Putamen (tissue), 1 donor: ENCODE results near the gene IDUA.
"Not testable (repeated sequence)": the region's sequence is repeated elsewhere in the genome, so short reads cannot be mapped to it uniquely, and the experiment has no call there.

Experiments used
- DNase-seq: peaks from one replicate; pipeline ENCODE4 v3.0.0-alpha.2; 2016; ENCODE audit warnings: low spot score

The IDUA gene

GRCh38 chr4:967113-968104 is 19.4 kb upstream of the IDUA start:
- DNase-seq: no peak

- no peak for DNase-seq
These were observed 18.6 kb upstream of the IDUA start for GRCh38 chr4:968221-968620.

GRCh38 chr4:968621-969394 is 18.0 kb upstream of the IDUA start:
- DNase-seq: no peak

GRCh38 chr4:970046-970745 is 16.6 kb upstream of the IDUA start:
- no peak for DNase-seq

- DNase-seq: no peak
These were observed 15.9 kb upstream of the IDUA start for GRCh38 chr4:970854-971520.

- DNase-seq: no peak
These were observed 15.0 kb upstream of the IDUA start for GRCh38 chr4:971666-972500.

GRCh38 chr4:972651-973424 is 14.0 kb upstream of the IDUA start:
- no peak for DNase-seq

GRCh38 chr4:973431-974397 is 13.1 kb upstream of the IDUA start, which contains the start of gene DGKQ:
Gene DGKQ (minus strand): TSS chr4:973569. CDS start chr4:973482, 87 bp downstream.
- DNase-seq: peak; percentile 89

- DNase-seq: no peak
These were observed 12.2 kb upstream of the IDUA start for GRCh38 chr4:974668-975067.

- not testable (repeated sequence) for DNase-seq
These were observed 10.8 kb upstream of the IDUA start for GRCh38 chr4:976016-976415.

GRCh38 chr4:978957-979701 is 7.7 kb upstream of the IDUA start:
- DNase-seq: no peak

GRCh38 chr4:982291-982690 is 4.6 kb upstream of the IDUA start:
- no peak for DNase-seq

- no peak for DNase-seq
These were observed 4.0 kb upstream of the IDUA start for GRCh38 chr4:982814-983213.

- DNase-seq: no peak
These were observed 2.3 kb upstream of the IDUA start for GRCh38 chr4:984336-985054.

GRCh38 chr4:985123-985830 is 1.6 kb upstream of the IDUA start:
- no peak for DNase-seq

- no peak for DNase-seq
These were observed 391 bp upstream of the IDUA start for GRCh38 chr4:986428-986878.
